Activated CD8-positive, alpha-beta memory T cell treated with anti-CD3 and anti-CD28 coated beads, Interleukin-2, amount 50 U/mL, for 24 hours (primary cell): ENCODE measurements around the gene LGR4.

ENCODE experiments used
- DNase-seq: peaks from one replicate; pipeline ENCODE4 v3.0.0-alpha.2; 2020; ENCODE audit errors: extremely low read depth

The LGR4 gene

GRCh38 chr11:27381238-27381666 is 91.3 kb downstream of the LGR4 start:
- no peak for DNase-seq

GRCh38 chr11:27380771-27381170 is 91.8 kb downstream of the LGR4 start:
- no peak for DNase-seq

GRCh38 chr11:27379449-27379848 is 93.1 kb downstream of the LGR4 start:
- no peak for DNase-seq

- no peak for DNase-seq
Measured at GRCh38 chr11:27375370-27375769, 97.2 kb downstream of the LGR4 start.

- DNase-seq = no peak
Measured at GRCh38 chr11:27373856-27374602, 98.6 kb downstream of the LGR4 start.

GRCh38 chr11:27373392-27373791 is 99.2 kb downstream of the LGR4 start:
- DNase-seq = no peak

- no peak for DNase-seq
Measured at GRCh38 chr11:27372164-27372563, 100.4 kb downstream of the LGR4 start.

GRCh38 chr11:27371489-27371888 is 101.1 kb downstream of the LGR4 start:
- no peak for DNase-seq

- DNase-seq = no peak
Measured at GRCh38 chr11:27370374-27370773, 102.2 kb downstream of the LGR4 start.

GRCh38 chr11:27367881-27368280 is 104.7 kb downstream of the LGR4 start:
- no peak for DNase-seq

GRCh38 chr11:27363576-27364117 is 108.9 kb downstream of the LGR4 start:
- DNase-seq = no peak

- DNase-seq = peak; percentile 60
Measured at GRCh38 chr11:27362749-27363575, 109.6 kb downstream of the LGR4 start, which contains the start of gene CCDC34. Gene CCDC34 (minus strand): TSS chr11:27363215. CDS start chr11:27363194, 21 bp downstream.

- DNase-seq = no peak
Measured at GRCh38 chr11:27361649-27362431, 110.8 kb downstream of the LGR4 start.

GRCh38 chr11:27358296-27358695 is 114.3 kb downstream of the LGR4 start:
- DNase-seq = no peak

- DNase-seq = no peak
Measured at GRCh38 chr11:27357250-27357649, 115.3 kb downstream of the LGR4 start.

GRCh38 chr11:27356624-27357222 is 115.9 kb downstream of the LGR4 start:
- DNase-seq = no peak

GRCh38 chr11:27355575-27356104 is 117.0 kb downstream of the LGR4 start:
- no peak for DNase-seq

- DNase-seq = no peak
Measured at GRCh38 chr11:27354359-27354965, 118.1 kb downstream of the LGR4 start.

- no peak for DNase-seq
Measured at GRCh38 chr11:27353593-27354358, 118.8 kb downstream of the LGR4 start.

GRCh38 chr11:27352781-27353180 is 119.8 kb downstream of the LGR4 start:
- no peak for DNase-seq
